GM13977 (cell line): ENCODE results near the gene TMEM267.
"Not testable (repeated sequence)": the region's sequence is repeated elsewhere in the genome, so short reads cannot be mapped to it uniquely, and the experiment has no call there.

Experiments
- DNase-seq: peaks from one replicate; pipeline ENCODE4 v3.0.0; 2012; ENCODE audit warnings: low spot score
- in situ Hi-C: fragments of 300-500 bp; cut with MboI; formaldehyde crosslinking; loops from one replicate; pipeline ENCODE4 v1.12.0; 2022; ENCODE audit warnings: low sequenced_read_pairs, low pct_unique_long_range_greater_than_20kb, mixed read lengths, inconsistent platforms; ENCODE audit not compliant: unreplicated experiment
- TF ChIP-seq, protein P1 (sequence below): IDR thresholded peaks from 2 replicates; pipeline ENCODE4 v1.5.1; 2012; ENCODE audit warnings: mild to moderate bottlenecking, control low read depth; ENCODE audit not compliant: insufficient read depth; ENCODE audit errors: extremely low read depth, missing control alignments

TMEM267 gene

DNA sequence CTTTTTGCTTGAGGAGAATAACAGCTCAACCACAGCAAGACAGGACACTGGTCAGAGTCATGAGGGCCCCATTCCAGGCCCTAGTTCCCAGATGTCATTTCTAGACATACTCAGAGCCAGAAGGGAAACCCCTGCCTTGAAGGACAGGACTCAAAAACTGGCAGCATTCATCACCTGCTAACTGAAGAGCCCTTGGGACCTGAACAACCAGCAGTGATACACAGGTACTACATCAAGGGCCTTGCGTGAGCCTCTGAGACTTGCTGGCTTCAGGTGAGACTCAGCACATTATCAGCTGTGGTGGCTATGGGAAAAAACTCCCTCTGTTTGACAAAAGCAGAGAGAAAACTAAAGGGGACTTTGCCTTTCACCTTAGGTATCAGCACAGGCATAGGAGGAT lies 22.6 kb downstream of the TMEM267 start:
- no peak for DNase-seq
- in situ Hi-C loops = no loop called here
- TF ChIP-seq, protein P1, sequence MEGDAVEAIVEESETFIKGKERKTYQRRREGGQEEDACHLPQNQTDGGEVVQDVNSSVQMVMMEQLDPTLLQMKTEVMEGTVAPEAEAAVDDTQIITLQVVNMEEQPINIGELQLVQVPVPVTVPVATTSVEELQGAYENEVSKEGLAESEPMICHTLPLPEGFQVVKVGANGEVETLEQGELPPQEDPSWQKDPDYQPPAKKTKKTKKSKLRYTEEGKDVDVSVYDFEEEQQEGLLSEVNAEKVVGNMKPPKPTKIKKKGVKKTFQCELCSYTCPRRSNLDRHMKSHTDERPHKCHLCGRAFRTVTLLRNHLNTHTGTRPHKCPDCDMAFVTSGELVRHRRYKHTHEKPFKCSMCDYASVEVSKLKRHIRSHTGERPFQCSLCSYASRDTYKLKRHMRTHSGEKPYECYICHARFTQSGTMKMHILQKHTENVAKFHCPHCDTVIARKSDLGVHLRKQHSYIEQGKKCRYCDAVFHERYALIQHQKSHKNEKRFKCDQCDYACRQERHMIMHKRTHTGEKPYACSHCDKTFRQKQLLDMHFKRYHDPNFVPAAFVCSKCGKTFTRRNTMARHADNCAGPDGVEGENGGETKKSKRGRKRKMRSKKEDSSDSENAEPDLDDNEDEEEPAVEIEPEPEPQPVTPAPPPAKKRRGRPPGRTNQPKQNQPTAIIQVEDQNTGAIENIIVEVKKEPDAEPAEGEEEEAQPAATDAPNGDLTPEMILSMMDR = no peak

DNA sequence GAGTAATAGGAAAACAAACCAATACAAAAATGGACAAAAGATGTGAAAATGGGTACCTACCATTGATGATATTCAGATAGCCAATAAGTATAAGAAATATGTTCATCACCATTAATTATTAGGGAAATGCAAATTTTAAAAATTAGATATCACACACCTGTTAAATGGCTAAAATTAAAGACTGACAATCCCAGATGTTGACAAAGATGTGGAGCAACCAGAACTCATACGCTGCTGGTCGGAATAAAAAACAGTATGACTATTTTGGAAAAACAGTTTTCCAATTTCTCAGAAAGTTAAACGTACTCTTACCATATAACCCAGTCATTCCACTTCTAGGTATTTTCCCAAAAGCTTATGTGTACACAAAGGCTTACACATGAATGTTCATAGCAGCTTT lies 27.1 kb downstream of the TMEM267 start:
- TF ChIP-seq, protein P1 = no peak
- in situ Hi-C loops = no loop called here

DNA sequence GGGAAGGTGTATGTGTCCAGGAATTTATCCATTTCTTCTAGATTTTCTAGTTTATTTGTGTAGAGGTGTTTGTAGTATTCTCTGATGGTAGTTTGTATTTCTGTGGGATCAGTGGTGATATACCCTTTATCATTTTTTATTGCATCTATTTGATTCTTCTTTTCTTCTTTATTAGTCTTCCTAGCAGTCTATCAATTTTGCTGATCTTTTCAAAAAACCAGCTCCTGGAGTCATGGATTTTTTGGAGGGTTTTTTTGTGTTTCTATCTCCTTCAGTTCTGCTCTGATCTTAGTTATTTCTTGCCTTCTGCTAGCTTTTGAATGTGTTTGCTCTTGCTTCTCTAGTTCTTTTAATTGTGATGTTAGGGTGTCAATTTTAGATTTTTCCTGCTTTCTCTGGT lies 42.1 kb downstream of the TMEM267 start:
- DNase-seq, in situ Hi-C loops: not testable (repeated sequence)

More for the DNA sequence above, 27.1 kb downstream of the TMEM267 start:
- no peak for DNase-seq

DNA sequence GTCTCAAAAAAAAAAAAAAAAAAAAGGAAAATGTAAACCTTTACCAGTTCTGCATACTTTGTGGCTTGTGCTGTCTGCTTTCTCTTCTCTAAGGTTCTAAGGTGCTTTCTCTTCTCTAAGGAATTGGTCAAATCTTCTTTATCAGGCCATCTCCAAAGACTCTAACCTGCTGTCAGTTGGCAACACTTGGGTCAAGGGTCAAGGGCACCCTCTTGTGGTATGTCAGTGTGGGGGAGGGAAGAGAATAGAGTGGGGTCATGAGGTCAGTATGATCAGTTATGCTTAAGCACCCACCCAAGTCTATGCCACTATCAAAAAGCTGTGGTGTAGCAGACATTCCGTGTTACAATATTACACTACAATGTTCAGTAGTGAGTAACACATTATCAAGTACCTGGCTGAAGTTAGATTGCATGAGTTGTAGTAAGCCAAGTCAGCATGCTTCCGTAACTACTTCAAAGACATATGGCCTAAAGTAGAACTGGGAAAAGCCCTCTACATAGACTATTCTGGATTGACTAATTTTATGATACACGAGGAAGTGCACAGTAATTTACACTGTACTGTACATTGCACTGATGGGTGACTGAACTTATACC lies 46.5 kb downstream of the TMEM267 start:
- in situ Hi-C loops = no loop called here
- TF ChIP-seq, protein P1 = no peak
- DNase-seq = no peak

DNA sequence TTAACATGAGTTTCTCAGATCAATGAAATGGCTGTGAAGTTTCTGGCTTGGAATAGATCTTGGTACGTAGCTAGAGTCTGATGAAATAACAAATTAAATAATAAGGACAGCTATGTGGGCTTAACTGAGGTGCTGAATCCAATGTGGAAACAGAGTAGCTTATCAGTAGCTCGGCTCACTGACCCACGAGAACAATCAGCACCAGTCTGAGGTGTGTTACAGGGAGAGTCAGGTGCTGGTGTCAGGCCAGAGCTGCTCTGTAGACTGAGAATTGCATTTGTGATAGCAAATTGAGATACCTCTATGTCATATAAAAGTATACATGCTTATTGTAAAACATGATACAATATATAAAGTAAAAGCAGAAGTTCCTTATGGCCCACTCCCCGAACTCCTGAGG lies 50.3 kb downstream of the TMEM267 start:
- DNase-seq = no peak
- in situ Hi-C loops = no loop called here
- TF ChIP-seq, protein P1 = no peak

DNA sequence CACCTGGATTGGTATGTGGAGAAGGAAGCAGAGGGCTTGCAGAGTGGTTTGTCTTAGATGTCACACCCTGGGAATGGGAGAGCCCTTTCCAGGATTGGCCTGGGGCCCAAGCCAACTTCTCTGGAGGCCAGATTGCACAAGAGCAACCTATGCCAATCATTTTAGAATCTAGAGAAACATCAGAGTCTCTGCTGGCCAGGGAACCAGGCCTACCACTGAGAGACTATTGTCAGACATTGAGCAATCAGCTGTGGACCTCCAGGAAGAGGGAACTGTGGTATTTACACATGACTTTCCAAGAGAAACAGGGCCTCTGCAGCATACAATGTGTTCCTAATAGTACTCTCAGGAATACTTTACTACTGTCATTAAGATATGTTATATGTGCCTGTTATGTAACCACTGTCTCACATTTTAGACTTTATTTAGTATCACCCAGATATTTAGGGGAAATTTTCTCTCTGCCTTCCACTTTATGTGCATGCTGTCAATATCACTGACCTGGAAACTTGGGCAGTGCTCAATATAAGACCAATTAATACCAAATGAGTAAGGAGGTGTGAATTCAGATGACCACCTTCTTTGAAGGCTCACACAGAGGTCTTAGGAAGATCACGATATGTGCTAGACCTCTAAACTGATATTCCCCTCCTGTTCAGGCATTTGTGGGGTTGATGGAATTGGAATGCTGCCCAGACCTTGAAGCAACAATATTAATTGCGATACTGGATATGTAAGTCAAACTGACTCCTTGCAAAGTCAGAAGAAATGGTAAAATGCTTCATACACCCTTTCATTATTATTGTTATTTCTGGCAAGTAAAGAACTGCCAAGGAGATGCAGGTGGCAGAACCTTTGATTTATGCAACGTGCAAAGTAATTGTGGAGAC lies 50.9 kb downstream of the TMEM267 start:
- in situ Hi-C loops = no loop called here
- TF ChIP-seq, protein P1 = no peak
- DNase-seq = no peak

DNA sequence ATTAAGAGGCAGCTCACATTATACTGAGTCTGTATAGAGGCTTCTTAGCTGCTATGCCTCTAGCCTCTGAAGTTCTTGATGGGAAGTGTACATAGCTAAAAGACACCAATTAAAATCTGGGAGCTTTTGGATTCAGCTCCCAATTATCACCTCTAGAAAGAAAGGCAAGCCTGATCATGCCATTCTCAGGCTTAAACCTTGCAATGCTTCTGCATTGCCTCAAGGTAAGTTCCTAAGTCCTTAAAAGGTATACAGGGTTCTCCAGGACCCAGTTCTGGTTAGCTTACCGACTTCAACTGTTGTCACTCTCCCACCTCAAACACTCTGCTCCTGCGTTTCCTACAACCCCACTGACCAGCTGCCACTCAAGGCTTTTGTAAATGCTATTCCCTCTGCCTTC lies 54.0 kb downstream of the TMEM267 start:
- DNase-seq = no peak
- TF ChIP-seq, protein P1 = no peak
- in situ Hi-C loops = no loop called here
